ENCODE data around the gene MOB1B. TPM values are rescaled to one million over a fixed set of nuclear protein-coding genes. Genes with fewer than 3 reads are reported as not detected.

Gene MOB1B
- total RNA-seq, 1 donor from 2014 or later: 47.4 TPM

DNA sequence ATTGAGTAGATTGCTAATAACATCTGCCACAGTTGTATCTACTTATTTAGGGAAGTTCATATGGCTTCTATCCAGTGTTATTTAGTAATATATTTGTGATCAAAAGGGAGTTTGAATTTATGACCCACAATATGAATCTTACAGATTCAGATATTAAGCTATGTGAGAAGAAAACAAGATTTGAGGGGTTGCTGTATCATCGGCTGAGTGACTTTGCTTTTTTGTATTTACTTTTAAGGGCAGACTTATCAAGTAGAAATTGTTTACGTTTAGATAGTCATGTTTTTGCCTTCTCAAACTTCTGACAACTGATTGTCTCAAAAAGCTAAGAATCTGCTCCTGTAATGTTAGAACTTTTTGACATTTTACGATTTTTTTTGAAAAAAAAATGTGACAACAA is 74.1 kb downstream of the MOB1B start:
- peaks cover 12% of the 10 kb centered on the region for H3K36me3 Mint-ChIP-seq (ENCODE audit: insufficient read depth)
- H3K27me3 Mint-ChIP-seq: no peaks in the 10 kb centered on the region
- no peak overlapping the region for H3K4me3 Mint-ChIP-seq (ENCODE audit: low read depth)
- TF ChIP-seq, protein P1, sequence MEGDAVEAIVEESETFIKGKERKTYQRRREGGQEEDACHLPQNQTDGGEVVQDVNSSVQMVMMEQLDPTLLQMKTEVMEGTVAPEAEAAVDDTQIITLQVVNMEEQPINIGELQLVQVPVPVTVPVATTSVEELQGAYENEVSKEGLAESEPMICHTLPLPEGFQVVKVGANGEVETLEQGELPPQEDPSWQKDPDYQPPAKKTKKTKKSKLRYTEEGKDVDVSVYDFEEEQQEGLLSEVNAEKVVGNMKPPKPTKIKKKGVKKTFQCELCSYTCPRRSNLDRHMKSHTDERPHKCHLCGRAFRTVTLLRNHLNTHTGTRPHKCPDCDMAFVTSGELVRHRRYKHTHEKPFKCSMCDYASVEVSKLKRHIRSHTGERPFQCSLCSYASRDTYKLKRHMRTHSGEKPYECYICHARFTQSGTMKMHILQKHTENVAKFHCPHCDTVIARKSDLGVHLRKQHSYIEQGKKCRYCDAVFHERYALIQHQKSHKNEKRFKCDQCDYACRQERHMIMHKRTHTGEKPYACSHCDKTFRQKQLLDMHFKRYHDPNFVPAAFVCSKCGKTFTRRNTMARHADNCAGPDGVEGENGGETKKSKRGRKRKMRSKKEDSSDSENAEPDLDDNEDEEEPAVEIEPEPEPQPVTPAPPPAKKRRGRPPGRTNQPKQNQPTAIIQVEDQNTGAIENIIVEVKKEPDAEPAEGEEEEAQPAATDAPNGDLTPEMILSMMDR (IDR thresholded peaks at IDR 0.05; ENCODE audit: unreplicated experiment): no peak
- no peaks in the 10 kb centered on the region for H3K9me3 Mint-ChIP-seq (ENCODE audit: low read depth)
- no peaks in the 10 kb centered on the region for H3K4me1 Mint-ChIP-seq (ENCODE audit: low read depth)
- no peak for DNase-seq (ENCODE audit: low spot score, unreplicated experiment)
- no peak overlapping the region for H3K27ac Mint-ChIP-seq

DNA sequence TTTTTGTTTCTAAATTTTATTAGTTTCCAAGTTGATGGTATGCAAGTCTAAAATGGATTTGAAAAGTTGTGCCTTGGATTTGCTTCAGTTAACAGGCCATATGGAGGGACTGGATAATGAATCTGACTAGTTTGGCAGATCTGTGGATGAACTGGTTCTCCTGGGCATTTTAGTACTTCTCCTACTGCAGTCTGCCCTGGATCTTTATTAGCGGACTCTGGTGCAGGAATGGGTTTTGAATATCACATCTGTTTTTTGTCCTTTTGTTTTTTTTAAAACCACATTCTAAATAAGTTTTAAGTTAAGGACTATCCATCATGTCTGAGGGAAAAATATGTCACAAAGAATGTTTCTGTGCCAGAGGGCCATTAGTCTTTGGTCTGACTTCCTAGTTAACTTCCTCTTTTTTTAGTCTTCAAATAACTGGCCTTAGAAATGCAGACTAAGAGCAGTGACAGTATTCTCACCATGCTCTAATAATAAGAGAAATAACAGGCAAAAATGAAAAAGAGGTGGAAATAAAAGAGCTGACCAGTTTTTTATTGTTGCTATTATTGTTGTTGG is 77.4 kb downstream of the MOB1B start:
- no peak for DNase-seq (ENCODE audit: low spot score, unreplicated experiment)
- H3K27me3 Mint-ChIP-seq: no peaks in the 10 kb centered on the region
- H3K4me3 Mint-ChIP-seq (ENCODE audit: low read depth): no peak overlapping the region
- peaks cover 6% of the 10 kb centered on the region for H3K36me3 Mint-ChIP-seq (ENCODE audit: insufficient read depth)
- H3K9me3 Mint-ChIP-seq (ENCODE audit: low read depth): no peaks in the 10 kb centered on the region
- TF ChIP-seq, protein P1 (IDR thresholded peaks at IDR 0.05; ENCODE audit: unreplicated experiment): no peak
- no peaks in the 10 kb centered on the region for H3K4me1 Mint-ChIP-seq (ENCODE audit: low read depth)
- no peak overlapping the region for H3K27ac Mint-ChIP-seq

DNA sequence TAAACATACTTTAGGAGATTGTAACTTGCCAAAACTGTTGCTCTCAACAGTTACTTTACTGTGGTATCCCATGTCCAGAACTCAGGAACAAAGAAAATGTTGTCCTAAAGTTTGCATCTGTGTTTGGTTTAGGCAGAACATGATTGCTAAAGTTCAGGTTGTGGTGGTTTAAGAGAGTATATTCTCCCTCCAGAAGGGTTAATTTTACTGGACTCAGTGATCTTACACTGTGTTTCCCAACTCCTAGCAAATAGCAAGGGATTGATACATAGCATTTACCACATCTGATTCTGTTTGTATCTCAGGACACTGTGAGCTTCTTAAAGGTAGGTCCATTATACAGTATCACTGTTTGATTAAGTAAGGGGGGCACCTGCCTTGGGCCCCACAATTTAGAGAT is 78.0 kb downstream of the MOB1B start:
- Mint-ChIP-seq H3K27me3 (no peaks in the 10 kb centered on the region), H3K36me3 (ENCODE audit: insufficient read depth) (peaks cover 3% of the 10 kb centered on the region), H3K4me1 (ENCODE audit: low read depth) (no peaks in the 10 kb centered on the region), H3K27ac (no peak overlapping the region), H3K9me3 (ENCODE audit: low read depth) (no peaks in the 10 kb centered on the region), H3K4me3 (ENCODE audit: low read depth) (no peak overlapping the region)
- no peak for DNase-seq (ENCODE audit: low spot score, unreplicated experiment)
- TF ChIP-seq, protein P1 (IDR thresholded peaks at IDR 0.05; ENCODE audit: unreplicated experiment): no peak

DNA sequence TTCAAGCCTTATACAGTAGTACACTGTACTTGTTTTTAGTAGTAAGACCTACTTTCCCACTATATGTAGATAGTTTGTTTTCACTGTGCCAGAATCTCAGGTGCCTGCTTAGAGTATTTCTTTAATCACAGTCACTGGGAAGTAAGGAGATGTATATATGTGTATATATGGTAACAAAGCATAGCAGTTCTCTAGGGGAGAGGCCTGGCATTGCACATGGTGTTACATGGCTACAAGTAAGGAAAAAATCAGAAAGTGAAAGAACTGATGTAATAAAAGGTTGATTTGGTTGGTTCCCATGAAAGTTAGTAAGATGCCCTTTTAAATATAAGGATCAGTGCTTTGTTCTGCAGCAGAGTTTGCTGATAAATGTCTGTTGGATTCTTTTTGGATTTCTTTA is 81.9 kb downstream of the MOB1B start:
- Mint-ChIP-seq H3K36me3 (ENCODE audit: insufficient read depth) (peaks cover 2% of the 10 kb centered on the region), H3K4me1 (ENCODE audit: low read depth) (no peaks in the 10 kb centered on the region), H3K27ac (no peak overlapping the region), H3K27me3 (no peaks in the 10 kb centered on the region), H3K4me3 (ENCODE audit: low read depth) (no peak overlapping the region), H3K9me3 (ENCODE audit: low read depth) (no peaks in the 10 kb centered on the region)
- TF ChIP-seq, protein P1 (IDR thresholded peaks at IDR 0.05; ENCODE audit: unreplicated experiment): no peak
- no peak for DNase-seq (ENCODE audit: low spot score, unreplicated experiment)

DNA sequence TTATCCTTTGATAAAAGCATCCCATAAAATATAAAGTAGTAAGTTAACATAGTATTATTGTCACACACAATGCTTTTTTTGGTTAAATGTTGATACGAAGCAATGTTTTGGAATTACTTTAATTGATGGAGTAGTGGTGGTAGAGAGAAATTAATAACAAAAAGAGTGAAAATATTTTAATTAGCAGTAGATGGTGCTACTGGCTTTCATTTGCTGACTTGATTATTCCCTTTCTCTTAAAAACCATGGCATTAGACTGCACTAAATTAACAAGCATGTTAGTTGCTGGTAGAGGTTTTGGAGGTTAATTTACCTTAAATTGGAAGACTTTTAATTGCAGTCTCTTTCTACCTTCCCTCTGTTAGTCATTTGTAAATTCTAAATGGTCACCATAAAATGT is 82.4 kb downstream of the MOB1B start:
- Mint-ChIP-seq H3K36me3 (ENCODE audit: insufficient read depth) (peaks cover 2% of the 10 kb centered on the region), H3K4me3 (ENCODE audit: low read depth) (no peak overlapping the region), H3K4me1 (ENCODE audit: low read depth) (no peaks in the 10 kb centered on the region), H3K27ac (no peak overlapping the region), H3K9me3 (ENCODE audit: low read depth) (no peaks in the 10 kb centered on the region), H3K27me3 (no peaks in the 10 kb centered on the region)
- no peak for DNase-seq (ENCODE audit: low spot score, unreplicated experiment)
- TF ChIP-seq, protein P1 (IDR thresholded peaks at IDR 0.05; ENCODE audit: unreplicated experiment): no peak
